ENCODE results near the gene CCL21.
"Not testable (repeated sequence)": the region's sequence is repeated elsewhere in the genome, so short reads cannot be mapped to it uniquely, and the experiment has no call there.

The CCL21 gene, protein sequence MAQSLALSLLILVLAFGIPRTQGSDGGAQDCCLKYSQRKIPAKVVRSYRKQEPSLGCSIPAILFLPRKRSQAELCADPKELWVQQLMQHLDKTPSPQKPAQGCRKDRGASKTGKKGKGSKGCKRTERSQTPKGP

DNA sequence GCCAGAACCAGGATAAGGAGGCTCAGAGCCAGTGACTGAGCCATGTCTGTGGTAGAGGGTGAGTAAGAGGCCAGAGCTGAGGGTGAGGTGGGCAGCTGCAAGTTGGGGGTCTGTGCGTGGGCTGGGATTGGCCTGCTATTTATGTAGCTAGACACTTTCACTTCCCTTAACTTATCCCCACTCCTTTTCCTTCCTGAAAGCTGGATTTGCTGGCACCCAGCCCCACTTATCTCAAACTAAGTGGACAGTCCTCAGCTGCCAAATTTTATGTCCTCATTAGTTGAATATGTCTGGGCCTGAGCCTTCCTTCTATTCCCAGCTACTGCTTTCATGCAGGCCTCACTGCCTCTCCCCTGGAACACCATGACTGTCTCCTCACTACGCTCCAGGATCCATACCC lies at the start of gene CCL21:
Gene CCL21 (minus strand): TSS at position 114 of the 400 bp plus-strand sequence. CDS start 70 bp downstream, at position 44.
- H3K4me3 ChIP-seq = no peak within 1 kb of the TSS
- no peaks in the 10 kb centered on the region for H3K36me3 ChIP-seq (replicated peaks)
- DNase-seq (ENCODE audit: low spot score in 2 of 2) = no peak
- peaks cover 9% of the 10 kb centered on the region for H3K27me3 ChIP-seq (ENCODE audit: low read depth)
- H3K4me1 ChIP-seq = no peaks in the 10 kb centered on the region
- in situ Hi-C loops (cut with MboI; ENCODE audit: low sequenced_read_pairs) = no loop called here
- H3K9me3 ChIP-seq = peaks cover 2% of the 10 kb centered on the region; the same call in 1 of the 2 replicates

DNA sequence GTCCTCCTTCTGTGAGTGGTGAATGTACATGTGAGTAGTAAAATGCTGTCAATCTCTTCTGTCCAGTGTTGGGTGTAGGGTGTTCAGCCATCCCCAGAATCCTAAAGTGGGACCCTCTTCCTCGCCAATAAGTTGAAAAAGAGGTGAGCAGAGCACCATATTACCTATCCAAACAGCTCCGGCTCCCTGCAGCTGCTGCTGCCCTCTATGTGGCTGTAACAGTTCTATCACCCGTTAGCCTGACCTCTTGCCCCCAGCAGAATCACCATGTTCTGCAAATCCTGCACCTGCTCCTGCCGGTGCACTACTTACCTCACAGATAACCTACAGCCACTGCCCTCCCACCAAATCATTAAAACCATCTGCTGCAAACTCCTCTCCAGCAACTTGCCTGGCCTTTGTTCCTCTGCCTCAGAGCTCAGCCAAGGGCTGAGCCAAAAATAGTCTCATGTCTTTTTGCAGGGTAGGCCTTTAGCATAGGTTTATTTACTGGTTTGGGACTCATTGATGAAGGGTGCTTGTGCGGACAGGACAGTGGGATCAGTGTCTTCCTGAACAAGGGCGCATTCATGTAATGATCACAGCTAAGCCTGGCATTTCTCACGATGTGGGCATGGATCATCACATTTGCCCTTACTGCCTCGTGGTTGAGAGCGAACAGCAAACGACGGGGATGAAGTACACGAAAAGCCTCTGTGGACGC lies 49.6 kb upstream of the CCL21 start:
- Histone ChIP-seq H3K36me3 (replicated peaks) (no peaks in the 10 kb centered on the region), H3K9me3 (no peaks in the 10 kb centered on the region), H3K4me1 (no peaks in the 10 kb centered on the region), H3K4me3 (no peak overlapping the region), H3K27me3 (ENCODE audit: low read depth) (peaks cover 5% of the 10 kb centered on the region; the same call in 1 of the 2 replicates)
- in situ Hi-C loops (cut with MboI; ENCODE audit: low sequenced_read_pairs) = no loop called here
- no peak for DNase-seq (ENCODE audit: low spot score in 2 of 2)

DNA sequence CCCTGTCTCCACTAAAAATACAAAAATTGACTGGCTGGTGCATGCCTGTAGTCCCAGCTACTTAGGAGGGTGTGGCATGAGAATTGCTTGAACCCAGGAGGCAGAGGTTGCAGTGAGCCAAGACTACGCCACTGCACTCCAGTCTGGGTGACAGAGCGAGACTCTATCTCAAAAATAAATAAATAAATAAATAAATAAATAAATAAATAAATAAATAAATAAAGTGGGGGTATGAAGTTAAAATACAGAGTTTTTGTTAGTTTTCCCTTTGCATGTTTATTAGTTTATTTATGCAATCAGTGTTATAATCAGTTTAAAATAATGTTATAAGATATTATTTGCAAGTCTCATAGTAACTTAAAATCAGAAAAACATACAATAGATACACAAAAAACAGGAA lies 40.4 kb upstream of the CCL21 start:
- DNase-seq (ENCODE audit: low spot score in 2 of 2); in situ Hi-C loops (cut with MboI; ENCODE audit: low sequenced_read_pairs); H3K27me3 ChIP-seq (ENCODE audit: low read depth); H3K4me1 ChIP-seq; H3K4me3 ChIP-seq; H3K36me3 ChIP-seq (replicated peaks); H3K9me3 ChIP-seq: not testable (repeated sequence)

DNA sequence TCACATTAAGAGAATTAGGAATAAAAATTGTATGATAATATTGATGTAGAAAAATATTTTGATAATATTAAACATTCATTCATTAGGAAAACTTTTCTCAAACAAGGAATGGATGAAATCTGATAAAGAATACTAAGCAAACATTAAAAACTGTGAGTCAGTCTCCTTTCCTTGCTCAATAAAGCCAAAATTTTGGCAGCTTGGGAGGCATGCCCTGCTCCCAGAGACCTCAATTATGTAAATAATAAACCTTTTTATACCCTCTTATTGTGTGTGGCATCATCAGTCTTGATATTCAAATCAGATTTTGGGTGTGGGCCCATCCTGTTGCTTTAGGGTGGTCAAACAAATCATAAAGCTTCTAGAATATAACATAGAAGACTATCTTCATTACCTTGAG lies 36.6 kb upstream of the CCL21 start:
- Histone ChIP-seq H3K9me3 (no peaks in the 10 kb centered on the region), H3K4me1 (no peaks in the 10 kb centered on the region), H3K4me3 (no peak overlapping the region), H3K27me3 (ENCODE audit: low read depth) (no peaks in the 10 kb centered on the region), H3K36me3 (replicated peaks) (no peaks in the 10 kb centered on the region)
- in situ Hi-C loops (cut with MboI; ENCODE audit: low sequenced_read_pairs) = no loop called here
- no peak for DNase-seq (ENCODE audit: low spot score in 2 of 2)

DNA sequence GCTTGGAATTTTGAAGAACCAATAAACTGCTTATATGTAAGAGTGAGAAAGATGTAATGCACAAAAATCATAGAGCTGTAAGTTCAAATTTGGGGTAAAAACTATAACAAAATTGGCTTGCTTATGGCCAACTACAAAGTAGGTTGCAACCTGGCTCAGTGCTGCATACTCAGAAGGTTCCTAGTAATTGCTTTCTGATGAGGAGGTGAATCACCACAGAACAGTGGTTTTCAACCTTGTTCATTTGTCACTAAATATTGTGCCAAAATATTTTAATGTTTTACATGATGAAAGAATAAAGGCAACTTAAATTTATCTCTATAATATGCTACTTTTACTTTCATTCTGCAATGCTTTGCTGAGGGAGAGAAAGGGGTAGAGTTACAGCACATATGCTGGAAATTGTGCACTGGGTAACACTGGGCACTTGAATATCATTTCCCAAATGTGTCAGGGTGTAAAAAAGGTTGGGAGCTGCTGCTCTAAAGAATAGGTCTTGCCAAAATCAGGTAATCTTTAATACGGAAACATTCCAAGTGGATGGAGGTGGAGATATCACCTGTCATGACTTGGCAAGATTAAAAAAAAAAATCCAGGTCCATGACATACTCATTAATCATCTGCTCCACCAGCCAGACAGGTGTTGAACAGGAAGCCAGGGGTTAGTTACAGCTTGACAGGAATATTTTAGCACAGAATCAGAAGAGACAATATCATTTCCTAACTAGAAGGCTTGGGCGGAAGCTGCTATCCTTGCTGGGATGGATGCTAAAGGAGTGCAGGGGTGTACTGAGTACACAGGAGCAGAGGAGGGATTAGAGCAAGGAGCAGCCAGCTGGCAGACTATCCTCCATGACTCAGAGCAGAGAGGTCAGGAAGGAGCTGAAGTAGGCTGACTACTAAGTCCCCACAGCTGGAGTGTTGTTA lies 34.6 kb upstream of the CCL21 start:
- no peak overlapping the region for H3K4me3 ChIP-seq
- no peak for DNase-seq (ENCODE audit: low spot score in 2 of 2)
- H3K4me1 ChIP-seq = no peaks in the 10 kb centered on the region
- in situ Hi-C loops (cut with MboI; ENCODE audit: low sequenced_read_pairs) = no loop called here
- no peaks in the 10 kb centered on the region for H3K27me3 ChIP-seq (ENCODE audit: low read depth)
- no peaks in the 10 kb centered on the region for H3K9me3 ChIP-seq
- no peaks in the 10 kb centered on the region for H3K36me3 ChIP-seq (replicated peaks)

DNA sequence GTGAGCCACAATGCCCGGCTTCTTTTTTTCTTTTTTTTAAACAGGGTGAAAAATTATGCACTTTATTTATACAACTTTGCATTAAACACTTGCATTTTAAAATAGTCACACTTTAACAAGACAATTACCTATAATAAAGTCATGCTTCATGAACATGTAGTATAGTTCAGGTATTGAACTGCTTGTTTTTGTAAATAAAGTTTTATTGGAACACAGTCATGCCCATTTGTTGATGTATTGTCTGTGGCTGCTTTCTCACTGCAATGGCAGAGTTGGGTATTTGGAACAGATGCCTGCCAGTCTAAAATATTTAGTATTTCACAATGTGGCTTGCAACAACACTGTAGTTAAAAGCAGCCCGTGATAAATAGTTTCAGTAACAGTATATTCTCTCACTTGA lies 32.8 kb upstream of the CCL21 start:
- DNase-seq (ENCODE audit: low spot score in 2 of 2) = no peak
- H3K4me1 ChIP-seq = no peaks in the 10 kb centered on the region
- no peaks in the 10 kb centered on the region for H3K27me3 ChIP-seq (ENCODE audit: low read depth)
- H3K4me3 ChIP-seq = no peak overlapping the region
- H3K36me3 ChIP-seq (replicated peaks) = no peaks in the 10 kb centered on the region
- no peaks in the 10 kb centered on the region for H3K9me3 ChIP-seq
- in situ Hi-C loops (cut with MboI; ENCODE audit: low sequenced_read_pairs) = no loop called here

DNA sequence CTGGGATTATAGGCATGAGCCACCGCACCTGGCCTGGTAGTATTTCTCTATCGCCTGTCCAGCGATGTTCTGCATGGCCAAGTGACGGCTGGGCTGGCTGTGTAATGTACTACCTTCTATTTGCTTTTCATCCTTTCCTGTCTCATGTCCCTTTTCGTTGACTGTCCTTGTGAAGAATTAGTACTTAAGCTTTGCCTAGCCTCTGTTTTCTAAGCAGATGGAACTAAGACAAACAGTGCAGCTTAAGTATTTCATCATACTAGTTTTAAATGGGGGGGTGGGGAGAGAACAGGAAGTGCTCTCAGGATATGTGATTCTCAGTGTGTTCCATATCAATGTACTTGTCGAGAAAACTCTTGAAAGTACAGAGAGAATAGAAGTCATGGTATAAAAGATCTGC lies 31.7 kb upstream of the CCL21 start:
- Histone ChIP-seq H3K36me3 (replicated peaks) (no peaks in the 10 kb centered on the region), H3K4me1 (no peaks in the 10 kb centered on the region), H3K9me3 (no peaks in the 10 kb centered on the region), H3K27me3 (ENCODE audit: low read depth) (peaks cover 2% of the 10 kb centered on the region; the same call in 1 of the 2 replicates), H3K4me3 (no peak overlapping the region)
- DNase-seq (ENCODE audit: low spot score in 2 of 2) = no peak
- in situ Hi-C loops (cut with MboI; ENCODE audit: low sequenced_read_pairs) = no loop called here

DNA sequence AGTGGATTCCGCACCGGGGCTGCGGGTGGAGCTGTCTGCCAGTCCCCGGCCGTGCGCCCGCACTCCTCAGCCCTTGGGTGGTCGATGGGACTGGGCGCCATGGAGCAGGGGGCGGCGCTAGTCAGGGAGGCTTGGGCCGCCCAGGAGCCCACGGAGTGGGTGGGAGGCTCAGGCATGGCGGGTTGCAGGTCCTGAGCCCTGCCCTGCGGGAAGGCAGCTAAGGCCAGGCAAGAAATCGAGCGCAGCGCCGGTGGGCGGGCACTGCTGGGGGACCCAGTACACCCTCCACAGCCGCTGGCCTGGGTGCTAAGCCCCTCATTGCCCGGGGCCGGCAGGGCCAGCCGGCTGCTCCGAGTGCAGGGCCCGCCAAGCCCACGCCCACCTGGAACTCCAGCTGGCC lies 30.2 kb upstream of the CCL21 start:
- H3K36me3 ChIP-seq (replicated peaks); H3K4me1 ChIP-seq; in situ Hi-C loops (cut with MboI; ENCODE audit: low sequenced_read_pairs); H3K27me3 ChIP-seq (ENCODE audit: low read depth); H3K4me3 ChIP-seq; DNase-seq (ENCODE audit: low spot score in 2 of 2); H3K9me3 ChIP-seq: not testable (repeated sequence)

DNA sequence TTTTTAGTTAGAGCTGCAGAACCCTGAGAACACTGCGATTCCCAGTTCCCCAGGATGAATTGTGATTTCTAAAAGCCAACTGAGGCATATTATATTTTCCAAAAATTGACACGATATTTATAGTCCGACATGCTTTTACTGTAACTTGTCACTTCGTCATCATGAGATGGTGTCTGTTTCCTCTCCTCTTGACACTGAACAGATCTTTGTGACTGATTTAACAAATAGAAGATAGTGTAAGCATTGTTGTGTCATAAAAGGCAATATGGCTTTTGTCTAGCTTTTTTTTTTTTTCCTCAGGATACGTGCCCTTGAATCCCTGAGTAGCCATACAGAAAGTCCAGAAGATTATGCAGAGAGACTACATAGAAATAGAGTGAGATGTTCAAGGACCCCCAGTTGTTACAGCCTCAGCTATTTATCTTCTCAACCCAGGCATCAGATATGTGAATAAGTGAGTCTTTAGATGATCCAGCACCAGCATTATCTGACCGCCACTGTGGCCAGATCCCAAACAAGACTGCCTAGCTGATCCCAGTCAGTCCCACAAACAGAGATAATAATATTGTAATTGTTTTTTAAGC lies 27.8 kb upstream of the CCL21 start:
- no peaks in the 10 kb centered on the region for H3K36me3 ChIP-seq (replicated peaks)
- H3K4me1 ChIP-seq = no peaks in the 10 kb centered on the region
- in situ Hi-C loops (cut with MboI; ENCODE audit: low sequenced_read_pairs) = no loop called here
- H3K27me3 ChIP-seq (ENCODE audit: low read depth) = peaks cover 5% of the 10 kb centered on the region; the same call in 1 of the 2 replicates
- no peak overlapping the region for H3K4me3 ChIP-seq
- DNase-seq (ENCODE audit: low spot score in 2 of 2) = no peak
- H3K9me3 ChIP-seq = no peaks in the 10 kb centered on the region; the same call in 1 of the 2 replicates

DNA sequence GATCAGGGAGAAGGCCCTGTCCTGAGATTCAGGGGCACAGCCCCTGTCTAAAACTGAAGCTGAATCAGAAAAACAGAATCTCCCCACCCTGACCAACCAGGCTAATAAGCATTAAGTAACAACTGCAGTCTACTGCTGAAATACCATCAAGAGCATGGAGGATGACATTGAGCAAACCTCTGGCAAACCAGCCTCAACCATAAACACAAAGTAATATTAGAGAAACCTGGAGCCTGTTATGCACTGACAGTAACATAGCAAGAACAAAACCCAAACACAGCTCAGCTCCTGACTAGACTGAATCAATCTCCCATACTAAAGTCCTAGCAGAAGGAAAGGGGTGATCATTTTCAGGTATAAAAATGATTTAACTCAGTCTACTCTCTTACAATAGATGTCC lies 24.8 kb upstream of the CCL21 start:
- Histone ChIP-seq H3K27me3 (ENCODE audit: low read depth) (peaks cover 5% of the 10 kb centered on the region; the same call in 1 of the 2 replicates), H3K4me3 (no peak overlapping the region), H3K4me1 (no peaks in the 10 kb centered on the region), H3K36me3 (replicated peaks) (no peaks in the 10 kb centered on the region), H3K9me3 (no peaks in the 10 kb centered on the region; the same call in 1 of the 2 replicates)
- DNase-seq (ENCODE audit: low spot score in 2 of 2) = no peak
- in situ Hi-C loops (cut with MboI; ENCODE audit: low sequenced_read_pairs) = no loop called here

DNA sequence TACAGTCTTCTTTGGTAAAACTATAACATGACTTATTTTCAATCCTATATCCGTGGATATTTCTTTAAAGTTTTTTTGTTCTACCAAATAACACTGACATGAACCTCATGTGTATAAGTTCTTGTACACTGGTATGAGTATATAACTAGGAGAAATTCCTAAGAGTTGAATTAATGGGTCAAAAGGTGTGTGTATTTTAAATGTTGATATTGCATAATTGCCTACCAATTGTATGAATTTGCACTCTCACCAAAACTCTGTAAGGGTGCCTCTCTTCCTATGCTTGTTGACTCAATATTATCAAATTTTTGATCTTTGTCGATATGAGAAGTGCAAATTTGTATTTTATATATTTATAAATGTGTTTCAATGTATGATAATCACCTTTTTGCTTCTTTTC lies 22.9 kb upstream of the CCL21 start:
- in situ Hi-C loops (cut with MboI; ENCODE audit: low sequenced_read_pairs) = no loop called here
- no peaks in the 10 kb centered on the region; the same call in 1 of the 2 replicates for H3K9me3 ChIP-seq
- peaks cover 5% of the 10 kb centered on the region; the same call in 1 of the 2 replicates for H3K27me3 ChIP-seq (ENCODE audit: low read depth)
- no peak overlapping the region for H3K4me3 ChIP-seq
- no peaks in the 10 kb centered on the region for H3K4me1 ChIP-seq
- no peaks in the 10 kb centered on the region for H3K36me3 ChIP-seq (replicated peaks)
- DNase-seq (ENCODE audit: low spot score in 2 of 2) = no peak

DNA sequence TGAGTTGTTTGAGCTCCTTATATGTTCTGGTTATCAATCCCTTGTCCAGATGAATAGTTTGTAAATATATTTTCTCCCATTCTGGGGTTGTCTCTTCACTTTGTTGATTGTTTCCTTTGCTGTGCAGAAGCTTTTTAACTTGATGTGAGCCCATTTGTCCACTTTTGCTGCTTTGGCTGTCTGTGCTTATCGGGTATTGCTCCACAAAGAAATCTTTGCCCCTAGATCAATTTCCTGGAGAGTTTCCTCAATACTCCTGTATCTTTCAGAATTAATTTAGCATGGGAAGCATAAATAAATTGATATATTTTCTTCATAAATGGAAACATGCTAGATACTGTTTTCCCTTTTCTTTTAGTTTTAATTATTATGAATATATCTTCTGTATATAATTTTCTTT lies 22.5 kb upstream of the CCL21 start:
- no peaks in the 10 kb centered on the region for H3K36me3 ChIP-seq (replicated peaks)
- peaks cover 5% of the 10 kb centered on the region; the same call in 1 of the 2 replicates for H3K27me3 ChIP-seq (ENCODE audit: low read depth)
- in situ Hi-C loops (cut with MboI; ENCODE audit: low sequenced_read_pairs) = no loop called here
- no peak for DNase-seq (ENCODE audit: low spot score in 2 of 2)
- H3K4me3 ChIP-seq = no peak overlapping the region
- no peaks in the 10 kb centered on the region; the same call in 1 of the 2 replicates for H3K9me3 ChIP-seq
- H3K4me1 ChIP-seq = no peaks in the 10 kb centered on the region

DNA sequence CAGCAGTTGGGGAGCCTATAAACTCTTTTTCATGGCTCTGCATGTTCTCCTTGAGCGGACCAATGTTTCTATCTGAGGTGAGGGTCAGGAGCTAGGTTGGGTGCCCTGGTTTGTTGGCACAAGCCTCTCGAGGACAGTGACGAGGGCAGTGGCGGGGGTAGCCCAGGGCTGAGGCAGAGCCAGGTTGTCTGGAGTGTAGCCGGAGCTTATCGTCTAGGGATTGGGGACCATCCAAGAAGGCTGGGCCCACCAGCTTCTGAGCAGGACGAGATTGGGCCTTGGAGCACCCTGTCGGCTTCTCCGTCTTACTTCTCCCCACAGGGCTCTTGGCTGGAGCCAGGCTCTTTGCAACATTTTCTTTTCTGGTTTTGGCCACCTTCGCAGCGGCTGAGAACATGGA lies 13.2 kb upstream of the CCL21 start:
- in situ Hi-C loops (cut with MboI; ENCODE audit: low sequenced_read_pairs) = no loop called here

DNA sequence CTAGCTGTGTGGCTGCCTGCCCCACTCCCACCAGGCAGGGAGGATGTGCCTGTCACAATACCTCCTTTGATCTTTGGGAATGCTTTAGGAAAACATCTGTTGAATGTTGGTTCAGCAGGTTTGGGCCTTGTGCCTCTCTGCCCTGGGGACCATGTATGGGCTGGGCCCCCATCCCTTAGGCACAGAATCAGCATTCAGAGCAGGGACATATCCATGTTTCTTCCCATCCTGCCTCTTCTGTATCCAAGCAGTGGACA lies 9.8 kb upstream of the CCL21 start:
- DNase-seq (ENCODE audit: low spot score in 2 of 2); H3K4me3 ChIP-seq; H3K27me3 ChIP-seq (ENCODE audit: low read depth); H3K36me3 ChIP-seq (replicated peaks); H3K9me3 ChIP-seq; H3K4me1 ChIP-seq; in situ Hi-C loops (cut with MboI; ENCODE audit: low sequenced_read_pairs): not testable (repeated sequence)

More for the DNA sequence above, 13.2 kb upstream of the CCL21 start:
- Histone ChIP-seq H3K4me1 (no peaks in the 10 kb centered on the region), H3K9me3 (no peaks in the 10 kb centered on the region), H3K27me3 (ENCODE audit: low read depth) (no peaks in the 10 kb centered on the region), H3K4me3 (no peak overlapping the region), H3K36me3 (replicated peaks) (no peaks in the 10 kb centered on the region)
- DNase-seq (ENCODE audit: low spot score in 2 of 2) = no peak

All from HAP-1 (cell line).